A673 (cell line): ENCODE results near the gene HMCN1. TPM values are rescaled to one million over a fixed set of nuclear protein-coding genes. Genes with fewer than 3 reads are reported as not detected.

Experiments used
- BruUV-seq: library from RNA; stranded (reverse); fragments of 400-500 nt; replicated peaks from 2 replicates; lab custom pipeline; 2021; lab: Mats Ljungman, UMichigan
- CTCF ChIA-PET: fragments of 300-600 bp; sonication (Branson Sonifier 250); formaldehyde crosslinking; loops from one replicate; lab custom pipeline; 2022; ENCODE audit warnings: antibody characterized with exemption; lab: Charles Lee
- POLR2A ChIA-PET: fragments of 300-600 bp; sonication (Branson Sonifier 250); formaldehyde crosslinking; loops from one replicate; lab custom pipeline; 2022; ENCODE audit warnings: antibody characterized with exemption; ENCODE audit not compliant: low non-redundant PET; lab: Charles Lee
- DNase-seq: peaks from one replicate; pipeline ENCODE4 v3.0.0-alpha.2; 2015; ENCODE audit warnings: low spot score
- H3K27ac ChIP-seq: fragments of 200-600 bp; sonication (generic); 2 replicates; pipeline ENCODE4 v1.5.1; 2016; ENCODE audit warnings: mixed run types, low read depth, mild to moderate bottlenecking, mixed read lengths, antibody characterized with exemption, low read length; ENCODE audit not compliant: poor library complexity, severe bottlenecking
- H3K27me3 ChIP-seq: fragments of 200-600 bp; sonication (generic); replicated peaks from 2 replicates; pipeline ENCODE4 v1.6.1; 2017; ENCODE audit warnings: mixed run types, low read depth, mild to moderate bottlenecking, mixed read lengths, antibody characterized with exemption, low read length; ENCODE audit not compliant: insufficient read depth, poor library complexity
- H3K36me3 ChIP-seq: fragments of 200-600 bp; sonication (generic); 2 replicates; pipeline ENCODE4 v1.6.1; 2016; ENCODE audit warnings: mixed run types, mild to moderate bottlenecking, mixed read lengths, antibody characterized with exemption, low read length; ENCODE audit not compliant: insufficient read depth, poor library complexity, severe bottlenecking
- H3K4me1 ChIP-seq: fragments of 200-600 bp; sonication (generic); 2 replicates; pipeline ENCODE4 v1.6.1; 2017; ENCODE audit warnings: mixed run types, mild to moderate bottlenecking, mixed read lengths, antibody characterized with exemption, low read length; ENCODE audit not compliant: insufficient read depth, poor library complexity, severe bottlenecking
- H3K4me3 ChIP-seq: fragments of 200-600 bp; sonication (generic); 2 replicates; pipeline ENCODE4 v1.5.1; 2016; ENCODE audit warnings: low read depth, mixed run types, mild to moderate bottlenecking, mixed read lengths, low read length; ENCODE audit not compliant: poor library complexity, severe bottlenecking
- H3K9me3 ChIP-seq: fragments of 200-600 bp; sonication (generic); 2 replicates; pipeline ENCODE4 v1.6.1; 2016; ENCODE audit warnings: mixed run types, low read depth, mild to moderate bottlenecking, mixed read lengths, antibody characterized with exemption, low read length; ENCODE audit not compliant: poor library complexity, severe bottlenecking
- EZH2 ChIP-seq: fragments of 200-600 bp; sonication (generic); IDR thresholded peaks from 2 replicates; pipeline ENCODE4 v1.6.1; 2017; ENCODE audit warnings: borderline replicate concordance, low read depth, mild to moderate bottlenecking, mixed read lengths, antibody characterized with exemption, low read length; ENCODE audit not compliant: poor library complexity, severe bottlenecking
- intact Hi-C: fragments of 100-400 bp; cut with micrococcal nuclease; formaldehyde crosslinking; loops from one replicate; pipeline ENCODE4 v1.10.0; 2022; ENCODE audit not compliant: unreplicated experiment
- total RNA-seq: library from RNA; stranded (reverse); gene quantifications from 2 replicates; pipeline ENCODE4 v1.2.3, GENCODE V29; 2021
- TF ChIP-seq, protein P1 (sequence below): fragments of 300-800, 200-600 bp; sonication (generic); conservative IDR thresholded peaks from 2 replicates; pipeline ENCODE4 v1.5.1; 2017; ENCODE audit warnings: low read depth, mild to moderate bottlenecking, antibody characterized with exemption, low read length, moderate library complexity, mixed read lengths

HMCN1 gene
- total RNA-seq, 1 experiment from 2014 or later, result 134 TPM

- DNase-seq, result no peak
- no peak overlapping the region for H3K27ac ChIP-seq
- no TSS peak for BruUV-seq
- H3K36me3 ChIP-seq, result no peaks in the 10 kb centered on the region
- H3K27me3 ChIP-seq, result no peaks in the 10 kb centered on the region
- CTCF ChIA-PET, result no interaction called here
- TF ChIP-seq EZH2, result no peak
- TF ChIP-seq, protein P1, sequence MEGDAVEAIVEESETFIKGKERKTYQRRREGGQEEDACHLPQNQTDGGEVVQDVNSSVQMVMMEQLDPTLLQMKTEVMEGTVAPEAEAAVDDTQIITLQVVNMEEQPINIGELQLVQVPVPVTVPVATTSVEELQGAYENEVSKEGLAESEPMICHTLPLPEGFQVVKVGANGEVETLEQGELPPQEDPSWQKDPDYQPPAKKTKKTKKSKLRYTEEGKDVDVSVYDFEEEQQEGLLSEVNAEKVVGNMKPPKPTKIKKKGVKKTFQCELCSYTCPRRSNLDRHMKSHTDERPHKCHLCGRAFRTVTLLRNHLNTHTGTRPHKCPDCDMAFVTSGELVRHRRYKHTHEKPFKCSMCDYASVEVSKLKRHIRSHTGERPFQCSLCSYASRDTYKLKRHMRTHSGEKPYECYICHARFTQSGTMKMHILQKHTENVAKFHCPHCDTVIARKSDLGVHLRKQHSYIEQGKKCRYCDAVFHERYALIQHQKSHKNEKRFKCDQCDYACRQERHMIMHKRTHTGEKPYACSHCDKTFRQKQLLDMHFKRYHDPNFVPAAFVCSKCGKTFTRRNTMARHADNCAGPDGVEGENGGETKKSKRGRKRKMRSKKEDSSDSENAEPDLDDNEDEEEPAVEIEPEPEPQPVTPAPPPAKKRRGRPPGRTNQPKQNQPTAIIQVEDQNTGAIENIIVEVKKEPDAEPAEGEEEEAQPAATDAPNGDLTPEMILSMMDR, result no peak
- no peaks in the 10 kb centered on the region for H3K4me1 ChIP-seq
- no peak overlapping the region for H3K4me3 ChIP-seq
- no peaks in the 10 kb centered on the region for H3K9me3 ChIP-seq
- POLR2A ChIA-PET, result no interaction called here
- intact Hi-C loops, result no loop called here
These were observed 497.8 kb downstream of the HMCN1 start for GRCh38 chr1:186231861-186232436.

- Histone ChIP-seq H3K27me3 (no peaks in the 10 kb centered on the region), H3K4me3 (no peak overlapping the region), H3K27ac (no peak overlapping the region), H3K9me3 (no peaks in the 10 kb centered on the region), H3K36me3 (no peaks in the 10 kb centered on the region), H3K4me1 (no peaks in the 10 kb centered on the region)
- DNase-seq, result no peak
- TF ChIP-seq, protein P1, result no peak
- no peak for TF ChIP-seq EZH2
- ChIA-PET POLR2A (no interaction called here), CTCF (no interaction called here)
- intact Hi-C loops, result no loop called here
- BruUV-seq, result no TSS peak
These were observed 500.9 kb downstream of the HMCN1 start for GRCh38 chr1:186234976-186235686.

- no peak overlapping the region for H3K27ac ChIP-seq
- no peak for TF ChIP-seq EZH2
- TF ChIP-seq, protein P1, result no peak
- no peak overlapping the region for H3K4me3 ChIP-seq
- ChIA-PET POLR2A (no interaction called here), CTCF (no interaction called here)
- H3K4me1 ChIP-seq, result no peaks in the 10 kb centered on the region
- no peaks in the 10 kb centered on the region for H3K36me3 ChIP-seq
- H3K27me3 ChIP-seq, result no peaks in the 10 kb centered on the region
- BruUV-seq, result no TSS peak
- DNase-seq, result no peak
- intact Hi-C loops, result no loop called here
- no peaks in the 10 kb centered on the region for H3K9me3 ChIP-seq
These were observed 501.5 kb downstream of the HMCN1 start for GRCh38 chr1:186235696-186236095.
